PC-9 (cell line): ENCODE measurements around the gene LRMDA. TPM values are rescaled to one million over a fixed set of nuclear protein-coding genes. Genes with fewer than 3 reads are reported as not detected.

Source experiments
- BruUV-seq: library from RNA; stranded (reverse); fragments of 400-500 nt; replicated peaks from 2 replicates; lab custom pipeline; 2021; lab: Mats Ljungman, UMichigan
- CTCF ChIA-PET: fragments of 300-600 bp; sonication (Branson Sonifier 250); formaldehyde crosslinking; loops from one replicate; lab custom pipeline; 2022; ENCODE audit warnings: antibody characterized with exemption; lab: Charles Lee
- POLR2A ChIA-PET: fragments of 300-600 bp; sonication (Branson Sonifier 250); formaldehyde crosslinking; loops from one replicate; lab custom pipeline; 2022; ENCODE audit warnings: antibody characterized with exemption; ENCODE audit not compliant: unreplicated experiment; lab: Charles Lee
- DNase-seq, 2 experiments: peaks; one replicate each; pipeline versions ENCODE4 v3.0.0 to v3.0.0-alpha.2; 2015 to 2022; ENCODE audit warnings: mixed read lengths in 1 of 2
- H2AFZ ChIP-seq: fragments of 200-600 bp; sonication (generic); 2 replicates; pipeline ENCODE4 v1.8.1; 2017; ENCODE audit warnings: antibody characterized with exemption
- H3F3A ChIP-seq: fragments of 200-600 bp; sonication (generic); 2 replicates; pipeline ENCODE4 v1.8.1; 2017; ENCODE audit warnings: antibody characterized with exemption, mild to moderate bottlenecking, low read depth; ENCODE audit not compliant: insufficient read depth
- H3K27ac ChIP-seq: fragments of 200-600 bp; sonication (generic); 2 replicates; pipeline ENCODE4 v1.6.1; 2016; ENCODE audit warnings: mixed run types
- H3K27me3 ChIP-seq: fragments of 200-600 bp; sonication (generic); 2 replicates; pipeline ENCODE4 v1.6.1; 2016; ENCODE audit warnings: low read depth, mixed run types; ENCODE audit not compliant: insufficient read depth
- H3K36me3 ChIP-seq: fragments of 200-600 bp; sonication (generic); 2 replicates; pipeline ENCODE4 v1.6.1; 2016; ENCODE audit warnings: low read depth, mixed run types
- H3K4me1 ChIP-seq: fragments of 200-600 bp; sonication (generic); replicated peaks from 2 replicates; pipeline ENCODE4 v1.6.1; 2016; ENCODE audit warnings: mixed run types; ENCODE audit not compliant: insufficient read depth
- H3K4me2 ChIP-seq: fragments of 200-600 bp; sonication (generic); 2 replicates; pipeline ENCODE4 v1.6.1; 2017; ENCODE audit warnings: mixed run types
- H3K4me3 ChIP-seq: fragments of 200-600 bp; sonication (generic); 2 replicates; pipeline ENCODE4 v1.6.1; 2016; ENCODE audit warnings: mixed run types
- H3K79me2 ChIP-seq: fragments of 200-600 bp; sonication (generic); 2 replicates; pipeline ENCODE4 v1.6.1; 2017; ENCODE audit warnings: low read depth, mixed run types
- H3K9me2 ChIP-seq: fragments of 200-600 bp; sonication (generic); 2 replicates; pipeline ENCODE4 v1.8.1; 2017; ENCODE audit warnings: mild to moderate bottlenecking; ENCODE audit not compliant: insufficient read depth
- H3K9me3 ChIP-seq: fragments of 200-600 bp; sonication (generic); 2 replicates; pipeline ENCODE4 v1.8.1; 2016; ENCODE audit warnings: low read depth; ENCODE audit not compliant: insufficient read depth
- H4K20me1 ChIP-seq: fragments of 200-600 bp; sonication (generic); 2 replicates; pipeline ENCODE4 v1.8.1; 2017; ENCODE audit not compliant: insufficient read depth
- CTCF ChIP-seq: fragments of 200-600 bp; sonication (generic); conservative IDR thresholded peaks from 2 replicates; pipeline ENCODE4 v1.6.1; 2017; ENCODE audit warnings: mixed run types, antibody characterized with exemption, mild to moderate bottlenecking, moderate library complexity
- EZH2 ChIP-seq: fragments of 200-600 bp; sonication (generic); IDR thresholded peaks from 2 replicates; pipeline ENCODE4 v1.8.0; 2017; ENCODE audit warnings: antibody characterized with exemption, low read depth
- intact Hi-C: fragments of 100-400 bp; cut with micrococcal nuclease; formaldehyde crosslinking; loops from one replicate; pipeline ENCODE4 v1.10.0; 2022; ENCODE audit not compliant: unreplicated experiment
- total RNA-seq: library from RNA; stranded (reverse); gene quantifications from 2 replicates; pipeline ENCODE4 v1.2.3, GENCODE V29; 2021

The LRMDA gene
- total RNA-seq, 1 experiment from 2014 or later = not detected

GRCh38 chr10:76301950-76302349 is 870.5 kb downstream of the LRMDA start:
- Histone ChIP-seq H3K9me3 (no peaks in the 10 kb centered on the region; the same call in 1 of the 2 replicates), H3K27ac (no peak overlapping the region), H2AFZ (no peak overlapping the region), H3K4me3 (no peak overlapping the region), H3K79me2 (no peaks in the 10 kb centered on the region), H3K9me2 (no peaks in the 10 kb centered on the region), H3F3A (no peaks in the 10 kb centered on the region), H3K27me3 (no peaks in the 10 kb centered on the region), H3K36me3 (no peaks in the 10 kb centered on the region), H4K20me1 (no peaks in the 10 kb centered on the region), H3K4me2 (no peak overlapping the region), H3K4me1 (no peaks in the 10 kb centered on the region)
- TF ChIP-seq EZH2 = no peak
- TF ChIP-seq CTCF = no peak
- ChIA-PET POLR2A (no interaction called here), CTCF (no interaction called here)
- intact Hi-C loops = loop anchor here (2.0 to 5.0 kb wide), 2 partner anchors 245 to 903 kb away; no protein-coding TSS in a partner anchor
- BruUV-seq = no TSS peak
- no peak for DNase-seq

GRCh38 chr10:76302481-76302880 is 871.1 kb downstream of the LRMDA start:
- BruUV-seq = no TSS peak
- Histone ChIP-seq H3K36me3 (no peaks in the 10 kb centered on the region), H3K4me1 (no peaks in the 10 kb centered on the region)

GRCh38 chr10:76302961-76303630 is 871.7 kb downstream of the LRMDA start:
- TF ChIP-seq CTCF (no peak), EZH2 (no peak)
- Histone ChIP-seq H3K27me3 (no peaks in the 10 kb centered on the region), H4K20me1 (no peaks in the 10 kb centered on the region), H3F3A (no peaks in the 10 kb centered on the region), H2AFZ (no peak overlapping the region), H3K4me3 (no peak overlapping the region), H3K9me2 (no peaks in the 10 kb centered on the region), H3K27ac (no peak overlapping the region), H3K36me3 (no peaks in the 10 kb centered on the region), H3K4me2 (no peak overlapping the region), H3K4me1 (no peaks in the 10 kb centered on the region), H3K9me3 (no peaks in the 10 kb centered on the region; the same call in 1 of the 2 replicates), H3K79me2 (no peaks in the 10 kb centered on the region)
- CTCF ChIA-PET = interaction anchor here (0.6 kb wide), 2 partner anchors 59 to 667 kb away, joined by 3 to 8 read pairs; no protein-coding TSS in a partner anchor
- BruUV-seq = no TSS peak
- POLR2A ChIA-PET = interaction anchor here (0.7 kb wide), 1 partner anchor 808 kb away, joined by 4 read pairs; no protein-coding TSS in a partner anchor
- intact Hi-C loops = loop anchor here (1.0 to 5.0 kb wide), 3 partner anchors 244 to 904 kb away; no protein-coding TSS in a partner anchor
- no peak for DNase-seq

More at GRCh38 chr10:76302481-76302880, 871.1 kb downstream of the LRMDA start:
- H2AFZ ChIP-seq = no peak overlapping the region
- no peaks in the 10 kb centered on the region for H4K20me1 ChIP-seq
- no peak overlapping the region for H3K27ac ChIP-seq
- ChIA-PET CTCF (no interaction called here), POLR2A (no interaction called here)
- no peaks in the 10 kb centered on the region for H3F3A ChIP-seq
- H3K9me3 ChIP-seq = no peaks in the 10 kb centered on the region; the same call in 1 of the 2 replicates
- DNase-seq = no peak
- intact Hi-C loops = loop anchor here (2.0 to 5.0 kb wide), 2 partner anchors 245 to 904 kb away; no protein-coding TSS in a partner anchor
- H3K9me2 ChIP-seq = no peaks in the 10 kb centered on the region
- H3K4me3 ChIP-seq = no peak overlapping the region
- no peaks in the 10 kb centered on the region for H3K79me2 ChIP-seq
- H3K4me2 ChIP-seq = no peak overlapping the region
- TF ChIP-seq EZH2 = no peak
- TF ChIP-seq CTCF = no peak
- no peaks in the 10 kb centered on the region for H3K27me3 ChIP-seq
